NCI-H82 treated with DMSO at 0.1 percent for 48 hours (cell line): ENCODE measurements around the gene STK10.

Experiments
- DNase-seq: peaks from one replicate; lab custom pipeline; 2025; ENCODE audit not compliant: unreplicated experiment; lab: John Stamatoyannopoulos, UW

The STK10 gene

DNA sequence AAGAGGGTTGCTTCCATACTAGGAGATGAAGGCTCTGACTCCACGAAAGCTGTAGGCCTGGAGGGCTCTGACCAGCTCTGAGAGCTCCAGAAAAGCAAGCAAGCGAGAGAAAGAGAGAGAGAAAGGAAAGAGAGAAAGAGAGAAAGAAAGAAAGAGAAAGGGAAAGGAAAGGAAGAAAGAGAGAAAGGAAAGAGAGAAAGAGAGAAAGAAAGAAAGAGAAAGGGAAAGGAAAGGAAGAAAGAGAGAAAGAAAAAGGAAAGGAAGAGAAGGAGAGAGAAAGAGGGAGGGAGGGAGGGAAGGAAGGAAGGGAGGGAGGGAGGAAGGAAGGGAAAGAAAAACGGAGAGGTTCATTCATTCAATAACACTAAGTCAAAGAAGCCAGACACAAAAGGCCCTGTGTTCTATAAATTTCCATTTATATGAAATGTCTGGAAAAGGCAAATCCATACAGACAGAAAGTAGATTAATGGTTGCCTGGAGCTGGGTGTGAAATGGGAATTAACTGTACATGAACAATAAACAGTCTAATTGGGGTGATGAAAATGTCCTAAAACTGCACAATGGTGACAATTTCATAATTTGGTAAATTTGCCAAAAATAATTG lies 1.8 kb upstream of the STK10 start:
- DNase-seq: no peak

DNA sequence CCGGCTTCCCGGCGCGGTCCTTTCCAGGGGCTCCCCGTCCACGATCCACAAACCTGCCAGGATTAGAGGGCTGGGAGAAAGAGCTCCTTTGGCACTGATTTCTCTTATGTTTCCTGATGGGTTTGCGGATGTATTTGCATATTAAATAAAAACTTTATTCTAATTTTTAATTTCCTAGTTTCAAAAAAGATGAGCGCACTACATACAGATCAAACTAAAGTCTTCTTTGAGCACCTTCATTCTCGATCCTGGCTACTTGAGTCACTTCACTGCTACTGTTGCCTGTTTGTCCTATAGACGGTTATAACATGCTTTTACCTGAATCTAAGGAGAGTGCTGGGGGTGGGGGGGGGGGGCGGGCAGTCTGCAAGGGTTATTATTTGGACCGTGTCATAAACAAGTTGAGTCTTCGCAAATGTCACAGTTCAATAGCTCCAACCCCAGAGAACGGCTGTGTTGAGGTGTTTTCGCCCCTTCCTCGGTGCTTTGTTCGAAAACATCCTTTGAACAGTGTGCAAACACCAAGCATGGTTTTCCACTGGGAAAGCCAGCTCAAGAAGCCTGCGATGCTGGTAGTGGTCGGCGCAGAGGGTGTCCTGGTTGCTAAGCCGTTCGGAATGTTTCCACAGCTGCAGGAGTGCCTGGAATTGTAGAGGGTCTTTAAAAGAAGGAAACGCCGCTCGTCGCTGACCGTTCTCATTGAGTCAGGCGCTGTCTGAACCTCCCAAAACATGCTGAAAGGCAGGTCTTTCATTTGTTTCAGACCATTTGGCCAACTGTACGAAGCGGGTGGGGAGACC lies 1.1 kb upstream of the STK10 start:
- DNase-seq: no peak

DNA sequence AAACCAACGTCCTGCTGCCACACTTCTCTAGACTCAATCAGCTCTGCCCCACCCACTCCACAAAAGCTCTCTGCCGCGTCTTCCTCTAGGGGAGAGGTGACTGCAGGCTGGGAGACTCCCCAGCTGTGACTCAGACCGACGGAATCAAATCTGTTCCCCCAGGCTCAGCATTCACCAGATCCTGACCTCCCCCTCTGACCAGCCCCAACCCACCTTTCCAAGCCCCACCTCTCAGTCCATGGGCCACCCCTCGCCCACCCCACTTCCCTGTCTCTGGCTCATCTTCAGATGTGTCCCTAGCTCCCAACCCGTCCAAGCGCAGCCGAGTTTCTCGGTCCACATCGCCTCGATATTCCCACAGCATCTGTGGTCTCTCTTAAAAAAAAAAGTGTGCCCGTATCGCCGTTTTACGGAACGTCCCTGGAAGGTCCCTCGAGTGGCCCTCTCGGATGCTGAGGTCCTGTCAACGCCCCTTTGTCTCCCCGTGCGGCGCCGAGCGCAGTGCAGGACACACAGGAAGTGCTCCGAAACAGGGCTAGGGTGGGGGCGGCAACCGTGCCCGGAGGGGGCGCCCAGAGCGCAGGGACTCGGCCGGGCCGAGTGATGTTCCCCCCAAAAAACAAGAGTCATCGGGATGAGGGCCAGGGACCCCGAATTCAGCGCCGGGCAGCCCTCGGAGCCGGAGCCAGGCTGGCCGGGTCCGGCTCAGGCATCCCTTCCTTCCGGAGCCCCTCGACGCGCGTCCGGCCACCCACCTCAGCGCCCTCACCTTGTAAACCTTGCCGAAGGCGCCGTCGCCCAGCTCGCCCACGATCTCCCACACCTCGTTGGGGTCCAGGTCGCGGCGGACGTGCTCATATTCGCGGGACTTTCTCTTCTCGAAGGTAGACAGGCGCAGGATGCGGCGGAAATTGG lies 649 bp downstream of the STK10 start:
- DNase-seq: no peak

DNA sequence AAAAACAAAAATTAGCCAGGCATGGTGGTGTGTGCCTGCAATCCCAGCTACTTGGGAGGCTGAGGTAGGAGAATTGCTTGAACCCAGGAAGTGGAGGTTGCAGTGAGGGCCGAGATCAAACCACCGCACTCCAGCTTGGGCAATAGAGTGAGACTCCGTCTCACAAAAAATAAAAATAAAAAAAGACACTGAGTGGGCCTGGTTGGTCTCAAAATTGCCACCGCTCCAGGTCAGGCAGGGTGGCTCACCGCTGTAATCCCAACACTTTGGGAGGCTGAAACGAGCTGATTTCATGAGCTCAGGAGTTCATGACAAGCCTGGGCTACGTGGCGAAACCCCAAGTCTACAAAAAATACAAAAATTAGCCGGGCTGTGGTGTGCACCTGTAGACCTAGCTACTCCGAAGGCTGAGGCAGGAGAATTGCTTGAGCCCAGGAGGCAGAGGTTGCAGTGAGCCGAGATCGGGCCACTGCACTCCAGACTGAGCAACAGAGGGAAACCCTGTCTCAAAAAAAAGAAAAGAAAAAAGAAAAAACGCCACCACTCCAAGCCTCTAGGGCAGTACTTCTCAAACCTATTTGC lies 1.8 kb downstream of the STK10 start:
- DNase-seq: no peak

DNA sequence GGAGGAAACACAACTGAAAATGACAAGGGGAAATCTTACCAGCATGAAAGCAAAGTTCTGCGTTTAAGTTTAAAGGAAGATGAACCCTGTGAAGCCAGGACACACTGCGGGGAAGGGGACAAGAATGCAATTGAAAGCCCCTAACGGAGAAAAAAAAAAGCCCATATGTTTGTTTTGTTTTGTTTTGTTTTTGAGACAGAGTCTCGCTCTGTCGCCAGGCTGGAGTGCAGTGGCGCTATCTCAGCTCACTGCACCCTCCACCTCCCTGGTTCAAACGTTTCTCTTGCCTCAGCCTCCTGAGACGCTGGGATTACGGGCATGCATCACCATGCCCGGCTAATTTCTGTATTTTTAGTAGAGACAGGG lies 2.9 kb downstream of the STK10 start:
- DNase-seq: no peak

DNA sequence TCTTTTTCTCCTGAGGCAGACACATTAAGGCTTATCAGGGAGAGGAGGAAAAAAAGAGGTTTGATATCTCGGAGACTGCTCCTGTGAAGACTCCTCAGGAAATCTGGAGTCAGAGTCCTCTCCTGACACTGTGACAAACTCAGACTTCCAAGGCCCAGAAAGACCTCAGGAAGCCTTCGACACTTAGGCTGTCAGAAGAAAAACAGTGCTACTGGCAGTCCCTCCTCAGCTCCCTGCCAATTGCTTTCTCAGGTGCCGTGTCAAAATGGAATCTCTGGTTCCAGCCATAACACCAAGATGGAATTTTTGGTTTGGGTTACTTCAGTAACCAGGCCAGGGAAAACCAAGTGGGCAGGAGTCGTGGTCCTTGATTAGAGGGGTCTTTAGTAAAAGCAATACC lies 4.1 kb downstream of the STK10 start:
- no peak for DNase-seq

DNA sequence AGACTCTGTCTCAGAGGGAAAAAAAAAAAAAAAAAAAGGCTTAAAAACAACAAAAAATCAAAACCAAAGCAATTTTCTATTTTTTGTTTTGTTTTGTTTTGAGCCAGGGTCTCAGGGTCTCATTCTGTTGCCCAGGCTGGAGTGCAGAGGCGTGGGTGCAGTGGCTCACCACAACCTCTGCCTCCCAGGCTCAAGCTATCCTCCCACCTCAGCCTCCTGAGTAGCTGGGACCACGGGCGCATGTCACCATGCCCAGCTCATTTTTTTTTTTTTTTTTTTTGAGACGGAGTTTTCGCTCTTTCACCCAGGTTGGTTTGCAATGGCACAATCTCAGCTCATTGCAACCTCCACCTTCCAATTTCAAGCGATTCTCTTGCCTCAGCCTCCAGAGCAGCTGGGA lies 5.7 kb downstream of the STK10 start:
- no peak for DNase-seq

DNA sequence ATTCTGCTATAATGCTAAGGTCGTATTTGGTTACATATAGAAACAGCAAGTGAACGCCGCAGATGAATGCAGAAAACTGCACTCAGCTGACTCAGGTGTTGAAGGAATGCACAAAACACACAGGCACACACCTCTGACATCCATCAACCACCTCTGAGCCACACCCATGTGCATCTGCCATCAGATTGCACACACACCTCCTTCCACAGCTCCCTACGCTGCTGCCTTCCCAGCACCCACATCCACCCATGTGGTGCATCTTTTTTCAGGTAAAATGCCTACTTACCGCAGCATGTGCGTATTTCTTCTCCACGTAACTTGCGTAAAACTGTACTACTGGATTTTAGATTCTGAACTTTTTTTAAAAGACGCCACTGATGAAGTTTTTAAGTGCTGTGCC lies 7.1 kb downstream of the STK10 start:
- DNase-seq: no peak

DNA sequence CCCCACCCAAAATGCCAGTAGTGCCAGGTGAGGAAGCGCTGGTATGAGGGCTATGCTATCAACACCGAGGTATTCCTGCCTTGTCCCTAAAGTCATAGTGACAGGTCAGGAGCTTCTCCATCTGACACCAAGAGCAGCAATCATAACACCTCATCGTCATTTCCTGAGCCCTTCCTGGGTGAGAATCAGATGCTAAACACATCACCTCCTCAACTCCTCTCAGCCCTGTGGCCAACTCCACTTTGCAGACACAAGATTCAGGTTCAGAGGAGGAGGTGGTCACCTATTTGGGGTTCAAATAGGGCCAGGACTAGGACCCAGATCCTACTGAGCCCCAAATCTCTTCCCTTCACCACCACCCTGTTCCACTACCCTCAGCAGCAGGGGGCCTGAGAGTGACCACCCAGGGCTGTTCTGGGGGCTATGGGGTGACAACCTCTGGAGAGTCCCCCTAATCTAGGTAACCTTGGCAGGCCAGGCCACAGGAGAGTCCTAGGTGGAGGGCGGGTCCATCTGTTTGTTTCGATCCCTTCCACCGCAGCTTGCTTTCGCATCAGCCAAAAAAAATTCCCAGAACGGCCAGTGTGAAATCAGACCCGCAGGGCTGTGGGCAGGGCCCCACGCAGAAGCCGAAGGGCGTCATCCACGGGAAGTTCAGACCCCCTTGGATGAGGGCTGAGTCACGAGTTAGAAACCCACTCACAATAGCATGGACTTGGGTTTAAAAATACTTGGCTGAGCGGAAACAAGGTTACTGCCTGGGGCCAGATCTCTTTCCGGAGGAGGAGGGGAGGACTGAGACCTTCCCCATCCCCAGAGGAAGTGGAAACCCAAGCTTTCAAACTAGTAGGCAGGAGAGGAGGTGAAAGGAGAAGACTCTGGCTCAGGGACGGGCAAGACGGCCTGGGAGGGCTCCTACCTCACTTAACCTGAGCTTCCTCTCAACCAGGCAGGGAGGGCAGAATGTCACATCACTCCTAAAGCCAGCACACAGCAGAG lies 8.7 kb downstream of the STK10 start:
- no peak for DNase-seq

DNA sequence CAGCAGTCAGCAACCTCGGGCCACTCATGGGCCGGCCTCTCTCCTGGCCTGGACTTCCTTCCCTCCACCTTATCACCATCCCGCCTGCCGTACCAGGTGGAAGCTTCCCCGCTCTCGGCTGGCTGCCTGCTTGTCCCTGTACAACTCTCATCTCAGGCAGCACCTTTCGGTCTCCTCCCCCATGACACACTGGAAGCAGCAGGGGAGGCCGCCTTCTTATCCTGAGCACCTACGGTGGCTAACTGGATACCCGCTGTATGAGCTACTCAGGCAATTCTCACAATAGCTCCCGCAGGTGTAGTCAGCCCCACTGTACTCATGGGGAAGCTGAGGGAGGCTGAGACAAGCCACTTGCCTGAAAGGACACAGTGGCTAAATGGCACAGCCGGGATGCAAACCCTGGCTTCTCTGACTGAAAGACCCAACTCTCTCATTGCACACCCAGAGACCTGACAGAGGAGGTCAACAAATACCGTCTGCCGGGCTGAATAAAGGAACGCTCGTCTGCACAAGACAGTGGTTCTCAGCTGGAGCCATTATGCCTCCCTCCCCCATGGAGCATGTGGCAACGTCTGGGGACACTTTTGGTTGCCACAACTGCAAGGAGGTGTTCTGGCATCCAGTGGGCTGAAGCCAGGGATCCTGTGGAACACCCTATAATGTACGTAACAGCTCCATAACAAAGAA lies 9.6 kb downstream of the STK10 start:
- DNase-seq: no peak

DNA sequence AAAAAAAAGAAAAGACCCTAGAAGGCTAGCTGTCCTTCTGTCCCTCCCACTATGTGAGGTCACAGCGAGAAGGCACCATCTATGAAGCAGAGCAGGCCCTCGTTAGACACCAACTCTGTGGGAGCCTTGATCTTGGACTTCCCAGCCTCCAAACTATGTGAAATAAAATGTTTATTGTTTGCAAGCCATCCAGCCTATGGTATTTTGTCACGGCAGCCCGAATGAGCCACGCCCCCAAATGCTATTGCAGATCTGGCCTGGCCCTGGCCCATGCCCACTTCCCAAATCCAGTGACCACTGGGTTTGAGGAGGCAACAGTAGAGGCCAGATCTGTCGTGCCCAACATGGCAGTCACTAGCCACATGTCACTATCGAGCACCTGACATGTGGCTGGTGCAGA lies 10.8 kb downstream of the STK10 start:
- no peak for DNase-seq

DNA sequence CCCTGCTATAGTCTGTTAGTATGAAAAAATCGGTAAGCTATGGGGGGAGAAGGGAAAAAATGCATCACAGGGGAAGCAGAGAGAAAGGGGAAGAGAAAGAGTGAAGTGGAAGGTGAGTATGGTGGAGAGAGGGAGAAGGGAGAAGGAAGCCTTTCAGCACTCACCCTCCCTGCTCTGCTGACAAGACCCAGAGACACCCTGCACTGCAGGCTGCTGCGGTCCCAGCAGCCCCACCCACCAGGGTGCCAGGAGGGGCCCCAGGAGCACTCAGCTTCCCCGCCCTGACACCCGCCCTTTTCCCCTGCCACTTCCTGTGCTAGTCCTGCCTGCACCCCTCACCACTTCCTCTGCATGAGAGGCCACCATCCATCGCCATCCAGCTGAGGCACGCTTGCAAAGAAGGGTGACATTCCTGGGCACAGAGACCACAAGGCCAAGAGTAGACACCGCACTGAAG lies 12.7 kb downstream of the STK10 start:
- DNase-seq: no peak

DNA sequence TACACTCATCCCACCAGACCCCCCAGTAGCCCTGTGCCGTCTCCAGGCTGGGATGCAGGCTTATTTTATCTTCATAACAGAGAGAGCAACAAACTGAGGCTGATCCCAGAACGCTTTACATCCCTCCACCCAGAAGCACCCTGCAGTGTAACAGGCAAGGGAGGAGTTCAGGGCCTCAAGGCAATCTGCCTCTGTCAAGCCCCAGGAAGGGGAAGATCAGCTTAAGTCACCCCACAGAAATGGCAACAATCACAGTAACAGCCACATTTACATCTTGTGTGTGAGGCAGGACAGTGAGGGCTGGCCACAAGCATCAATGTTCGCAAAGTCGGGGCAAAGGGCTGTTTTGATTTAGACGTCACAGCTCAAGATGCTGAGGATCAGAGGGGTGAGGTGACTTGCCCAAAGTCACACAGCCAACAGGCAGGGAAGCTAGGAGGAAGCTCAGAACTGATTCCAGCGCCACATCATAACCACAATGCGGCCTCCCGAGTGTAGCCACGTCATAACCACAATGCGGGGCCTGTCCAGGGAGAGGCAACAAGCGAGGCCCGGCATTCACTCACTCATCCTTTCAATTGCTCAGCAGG lies 14.4 kb downstream of the STK10 start:
- DNase-seq: no peak

DNA sequence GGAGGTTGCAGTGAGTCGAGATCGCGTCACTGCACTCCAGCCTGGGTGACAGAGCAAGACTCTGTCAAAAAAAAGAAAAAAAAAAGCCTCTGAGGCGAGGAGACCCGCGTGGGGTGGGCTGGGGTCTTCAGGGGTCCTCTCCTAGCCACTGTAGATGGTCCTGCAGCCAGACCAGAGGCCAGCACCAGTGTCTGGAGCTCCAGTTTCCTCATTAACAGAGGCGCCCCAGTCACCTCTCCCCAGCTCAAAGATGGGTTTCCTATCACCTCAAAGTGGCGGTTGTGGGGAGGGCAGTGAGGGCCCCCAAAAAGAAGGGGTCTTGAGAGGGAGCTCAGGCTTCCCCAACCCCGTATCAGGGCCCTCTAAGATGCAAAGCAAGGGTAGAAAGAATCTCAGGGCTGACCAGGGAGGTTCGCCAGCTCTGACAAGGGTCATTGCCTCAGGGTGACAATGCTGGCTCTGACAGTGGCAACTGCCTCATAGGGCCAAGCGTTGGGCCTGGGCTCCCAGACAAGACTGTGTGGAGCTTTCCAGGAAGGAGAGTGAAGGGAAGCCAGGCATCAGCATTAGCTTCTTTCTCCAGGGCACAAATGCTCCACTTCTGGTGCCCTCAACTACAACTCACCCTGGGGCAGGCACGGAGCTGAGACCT lies 15.0 kb downstream of the STK10 start:
- DNase-seq: no peak

DNA sequence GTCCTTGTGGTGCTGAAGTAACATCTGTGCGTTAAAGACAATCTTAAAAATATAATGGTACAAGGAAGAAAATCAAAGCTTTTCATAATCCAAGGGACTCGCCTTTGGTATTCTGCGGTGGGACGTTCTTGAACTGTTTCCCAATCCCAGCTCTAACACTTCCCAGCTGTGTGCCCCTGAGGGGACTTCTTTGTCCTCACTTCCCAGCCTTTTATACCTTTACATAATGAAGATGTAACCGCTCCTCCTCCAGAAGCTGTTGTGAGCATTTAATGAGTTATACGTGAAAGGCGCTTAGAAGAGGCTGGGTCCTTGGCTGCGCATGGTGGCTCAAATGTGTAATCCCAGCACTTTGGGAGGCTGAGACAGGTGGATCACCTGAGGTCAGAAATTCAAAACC lies 16.9 kb downstream of the STK10 start:
- DNase-seq: no peak

DNA sequence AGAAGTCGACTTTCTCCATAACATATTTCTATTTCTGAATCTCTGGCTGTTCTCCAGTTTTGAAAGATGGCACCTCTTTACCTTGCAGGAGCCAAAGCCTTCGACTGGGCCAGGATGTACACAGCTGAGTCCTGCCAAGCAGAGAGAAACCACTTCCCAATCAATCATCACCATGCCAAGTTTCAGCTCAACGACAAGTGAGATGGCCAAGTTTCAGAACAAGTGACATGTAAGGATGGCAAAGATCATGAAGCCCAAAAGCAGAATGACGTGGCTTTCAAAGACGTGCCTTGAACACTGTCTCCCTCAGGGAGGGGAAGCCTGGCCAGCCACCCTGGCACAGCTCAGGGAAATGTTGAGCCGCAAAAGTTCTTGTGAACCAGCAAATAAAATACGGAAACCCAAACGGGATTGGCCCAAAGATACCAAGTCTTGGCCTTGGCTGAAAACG lies 17.7 kb downstream of the STK10 start:
- no peak for DNase-seq

DNA sequence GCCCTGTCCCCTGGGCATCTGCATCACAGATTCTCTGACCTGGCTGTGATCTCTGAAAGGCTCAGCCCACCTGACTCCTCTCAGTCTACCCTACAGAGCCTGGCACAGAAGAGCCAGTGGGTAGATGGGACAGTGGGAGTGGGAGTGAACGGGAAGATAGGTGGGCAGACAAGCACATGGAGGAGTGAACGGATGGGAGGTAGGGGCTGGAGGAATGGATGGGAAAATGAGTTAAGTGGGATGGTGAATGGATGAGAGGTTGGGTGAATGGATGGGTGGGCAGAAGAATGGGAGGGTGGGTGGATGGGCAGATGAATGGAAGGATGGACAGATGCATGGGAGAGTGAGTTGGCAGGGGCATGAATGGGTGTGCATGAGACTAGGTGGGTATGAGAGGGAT lies 18.8 kb downstream of the STK10 start:
- no peak for DNase-seq

DNA sequence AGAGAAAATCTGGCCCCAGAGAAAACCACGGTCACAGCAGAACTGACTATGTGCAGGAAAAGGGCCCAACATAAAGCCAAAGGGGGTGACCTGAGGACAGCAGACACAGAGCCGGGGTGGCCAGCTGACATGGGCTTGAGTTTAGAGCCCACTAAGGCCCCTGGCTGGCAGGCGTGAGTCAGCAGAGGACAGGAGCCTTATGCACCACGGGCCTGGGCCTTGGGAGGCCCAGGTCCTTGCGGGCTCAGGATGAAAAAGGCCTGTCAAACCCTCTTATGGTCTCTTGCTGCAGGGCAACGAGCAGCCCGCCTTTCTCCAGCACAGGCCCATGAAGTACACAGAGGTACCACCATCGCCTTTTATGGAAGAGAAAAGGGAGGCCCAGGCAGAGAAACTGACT lies 19.7 kb downstream of the STK10 start:
- no peak for DNase-seq

DNA sequence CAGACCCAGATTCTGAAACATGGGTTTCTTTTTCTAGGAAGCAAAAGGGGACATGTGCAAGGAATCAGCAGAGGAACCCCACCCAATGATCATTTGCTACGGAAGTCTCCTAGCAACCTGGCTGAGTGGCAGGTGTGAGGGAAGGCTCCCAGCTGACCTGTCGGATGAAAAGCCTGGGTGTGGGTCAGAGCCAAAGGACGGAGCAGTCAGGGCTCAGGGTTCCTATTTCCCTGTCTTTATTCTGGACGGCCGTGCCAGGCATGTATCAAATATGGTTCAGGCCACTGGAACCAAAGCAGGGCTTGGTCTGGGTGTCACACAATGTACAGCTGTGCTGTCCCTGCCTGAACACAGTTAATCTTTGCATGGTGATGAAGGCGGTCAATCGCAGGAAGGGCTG lies 20.1 kb downstream of the STK10 start:
- DNase-seq: no peak
